Ascending aorta (tissue), 2 donors: ENCODE data around the gene TLE5. TPM values are rescaled to one million over a fixed set of nuclear protein-coding genes. Genes with fewer than 3 reads are reported as not detected.
"Not testable (repeated sequence)": the region's sequence is repeated elsewhere in the genome, so short reads cannot be mapped to it uniquely, and the experiment has no call there.

Experiments used
- DNase-seq, 2 donors: peaks; one replicate each; pipeline ENCODE4 v3.0.0-alpha.2; 2019; ENCODE audit warnings: low spot score in 2 of 2
- H3K27ac ChIP-seq, 2 donors: fragments of 200-600 bp; sonication (generic); one replicate each; pipeline ENCODE4 v1.5.1; 2016 to 2017; ENCODE audit warnings: mild to moderate bottlenecking in 1 of 2
- H3K27me3 ChIP-seq: fragments of 200-600 bp; sonication (generic); one replicate; pipeline ENCODE4 v1.5.1; 2017
- H3K36me3 ChIP-seq, 2 donors: fragments of 200-600 bp; sonication (generic); one replicate each; pipeline ENCODE4 v1.5.1; 2016
- H3K4me1 ChIP-seq, 2 donors: fragments of 200-600 bp; sonication (generic); one replicate each; pipeline ENCODE4 v1.5.1; 2016 to 2017; ENCODE audit warnings: mild to moderate bottlenecking in 1 of 2
- H3K4me3 ChIP-seq, 2 donors: fragments of 200-600 bp; sonication (generic); one replicate each; pipeline ENCODE4 v1.5.1; 2016 to 2017; ENCODE audit warnings: mild to moderate bottlenecking in 1 of 2
- H3K9me3 ChIP-seq, 2 donors: fragments of 200-600 bp; sonication (generic); one replicate each; pipeline ENCODE4 v1.5.1; 2016
- intact Hi-C: fragments of 100-400 bp; cut with DNase I; formaldehyde crosslinking; loops from one replicate; pipeline ENCODE4 v1.15.1; 2023
- total RNA-seq: library from RNA; depleted of rRNA; stranded (reverse); fragments of >200 nt; gene quantifications from one replicate; pipeline ENCODE4 v1.1.0, GENCODE V29; 2016
- TF ChIP-seq, protein P1 (sequence below), 3 experiments: fragments of 200-600 bp in 2 of 3; fragments of 450-650 bp in 1 of 3; sonication (generic) in 2 of 3; IDR thresholded peaks; one replicate each; pipeline ENCODE4 v1.5.1; 2016 to 2019; ENCODE audit warnings: antibody characterized with exemption in 3 of 3, mild to moderate bottlenecking in 1 of 3, moderate library complexity in 1 of 3

TLE5 gene
- total RNA-seq, 1 donor from 2014 or later, result 559 TPM

DNA sequence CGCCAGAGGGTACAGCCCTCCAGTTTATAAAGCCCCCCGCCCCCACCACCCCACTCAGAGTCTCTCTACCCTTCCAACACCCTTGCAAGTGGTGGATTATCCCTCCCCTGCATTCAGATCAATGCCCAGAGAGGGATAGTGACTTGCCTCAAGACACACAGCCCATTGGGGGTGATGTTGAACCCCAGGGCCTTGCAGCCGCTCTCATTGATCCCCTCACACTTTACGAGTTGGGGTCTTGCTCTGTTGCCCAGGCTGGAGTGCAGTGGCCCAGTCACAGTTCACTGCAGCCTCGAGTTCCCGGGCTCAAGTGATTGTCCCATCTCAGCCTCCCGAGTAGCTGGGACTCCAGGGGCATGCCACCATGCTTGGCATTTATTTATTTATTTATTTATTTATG, 44.4 kb downstream of the TLE5 start:
- Histone ChIP-seq H3K4me1 (no peaks in the 10 kb centered on the region), H3K9me3 (no peaks in the 10 kb centered on the region), H3K36me3 (peaks cover 0 to 2% of the 10 kb centered on the region in 2 donors), H3K4me3 (no peak overlapping the region), H3K27me3 (no peaks in the 10 kb centered on the region), H3K27ac (no peak overlapping the region)
- TF ChIP-seq, protein P1, sequence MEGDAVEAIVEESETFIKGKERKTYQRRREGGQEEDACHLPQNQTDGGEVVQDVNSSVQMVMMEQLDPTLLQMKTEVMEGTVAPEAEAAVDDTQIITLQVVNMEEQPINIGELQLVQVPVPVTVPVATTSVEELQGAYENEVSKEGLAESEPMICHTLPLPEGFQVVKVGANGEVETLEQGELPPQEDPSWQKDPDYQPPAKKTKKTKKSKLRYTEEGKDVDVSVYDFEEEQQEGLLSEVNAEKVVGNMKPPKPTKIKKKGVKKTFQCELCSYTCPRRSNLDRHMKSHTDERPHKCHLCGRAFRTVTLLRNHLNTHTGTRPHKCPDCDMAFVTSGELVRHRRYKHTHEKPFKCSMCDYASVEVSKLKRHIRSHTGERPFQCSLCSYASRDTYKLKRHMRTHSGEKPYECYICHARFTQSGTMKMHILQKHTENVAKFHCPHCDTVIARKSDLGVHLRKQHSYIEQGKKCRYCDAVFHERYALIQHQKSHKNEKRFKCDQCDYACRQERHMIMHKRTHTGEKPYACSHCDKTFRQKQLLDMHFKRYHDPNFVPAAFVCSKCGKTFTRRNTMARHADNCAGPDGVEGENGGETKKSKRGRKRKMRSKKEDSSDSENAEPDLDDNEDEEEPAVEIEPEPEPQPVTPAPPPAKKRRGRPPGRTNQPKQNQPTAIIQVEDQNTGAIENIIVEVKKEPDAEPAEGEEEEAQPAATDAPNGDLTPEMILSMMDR (IDR thresholded peaks at IDR 0.05), result no peak
- intact Hi-C loops, result no loop called here
- DNase-seq, result no peak

DNA sequence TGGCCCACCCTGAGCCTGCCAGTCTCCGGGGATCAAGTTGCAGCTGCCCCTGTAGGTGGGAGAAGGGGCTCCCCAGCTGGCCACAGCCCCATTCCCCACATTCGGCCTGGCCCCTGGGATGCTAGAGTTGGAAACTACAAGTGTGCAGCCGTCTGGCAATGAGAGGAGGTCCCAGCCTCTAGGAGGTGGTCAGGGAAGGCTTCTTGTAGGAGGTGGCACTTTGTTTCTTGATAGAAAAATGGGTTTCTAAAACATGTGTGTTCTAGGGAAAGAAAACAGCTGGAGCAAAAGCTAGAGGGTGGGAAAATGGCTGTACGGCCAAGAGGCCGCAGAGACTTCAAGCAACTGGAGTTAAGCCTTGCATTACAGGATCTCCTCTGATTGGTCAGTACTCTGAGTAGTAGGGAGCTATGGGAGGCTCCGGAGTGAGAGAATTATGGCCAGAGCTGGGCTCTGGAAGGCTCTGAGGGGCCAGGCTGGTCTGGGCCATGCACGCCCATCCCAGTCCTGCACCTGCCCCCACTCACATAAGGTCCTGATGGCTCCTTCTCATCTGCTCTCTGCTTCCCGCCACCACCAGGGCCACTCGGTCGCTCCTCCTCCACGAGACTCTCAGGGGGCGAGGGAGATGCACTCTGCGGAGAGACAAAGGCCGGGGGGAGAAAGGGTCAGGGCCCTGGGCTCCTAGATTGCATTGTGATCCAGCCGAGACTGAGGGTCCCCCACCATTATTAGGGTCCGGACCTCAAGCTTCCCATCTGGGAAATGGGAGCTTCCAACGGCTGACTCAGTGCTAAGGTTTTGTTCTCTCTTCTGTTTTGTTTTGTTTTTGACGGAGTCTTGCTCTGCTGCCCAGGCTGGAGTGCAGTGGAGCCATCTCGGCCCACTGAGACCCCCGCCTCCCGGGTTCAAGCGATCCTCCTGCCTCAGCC, 46.9 kb downstream of the TLE5 start:
- intact Hi-C loops, result no loop called here
- Histone ChIP-seq H3K4me3 (no peak overlapping the region), H3K27me3 (no peaks in the 10 kb centered on the region), H3K4me1 (no peaks in the 10 kb centered on the region), H3K27ac (no peak overlapping the region), H3K9me3 (no peaks in the 10 kb centered on the region), H3K36me3 (peaks cover 4 to 7% of the 10 kb centered on the region in 2 donors)
- DNase-seq, result no peak
- TF ChIP-seq, protein P1 (IDR thresholded peaks at IDR 0.05), result no peak

DNA sequence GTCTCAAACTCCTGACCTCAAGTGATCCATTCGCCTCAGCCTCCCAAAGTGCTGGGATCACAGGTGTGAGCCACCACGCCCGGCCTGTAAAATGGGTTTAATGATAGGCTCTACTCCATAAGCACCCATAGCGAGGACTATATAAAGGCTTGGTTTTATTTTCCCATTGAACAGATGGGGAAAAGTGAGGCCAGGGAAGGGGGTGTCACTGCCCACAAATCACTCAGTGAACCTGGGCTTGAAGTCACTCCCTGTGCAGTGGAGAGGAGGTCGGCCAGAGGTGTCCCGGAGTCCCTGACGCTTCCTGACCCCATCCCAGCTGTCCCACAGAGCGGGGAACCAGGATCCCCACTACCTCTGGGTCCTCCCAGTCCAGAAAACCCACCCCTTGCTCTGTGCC, 48.2 kb downstream of the TLE5 start:
- H3K36me3 ChIP-seq, result peaks cover 4 to 14% of the 10 kb centered on the region in 2 donors
- TF ChIP-seq, protein P1 (IDR thresholded peaks at IDR 0.05), result no peak

DNA sequence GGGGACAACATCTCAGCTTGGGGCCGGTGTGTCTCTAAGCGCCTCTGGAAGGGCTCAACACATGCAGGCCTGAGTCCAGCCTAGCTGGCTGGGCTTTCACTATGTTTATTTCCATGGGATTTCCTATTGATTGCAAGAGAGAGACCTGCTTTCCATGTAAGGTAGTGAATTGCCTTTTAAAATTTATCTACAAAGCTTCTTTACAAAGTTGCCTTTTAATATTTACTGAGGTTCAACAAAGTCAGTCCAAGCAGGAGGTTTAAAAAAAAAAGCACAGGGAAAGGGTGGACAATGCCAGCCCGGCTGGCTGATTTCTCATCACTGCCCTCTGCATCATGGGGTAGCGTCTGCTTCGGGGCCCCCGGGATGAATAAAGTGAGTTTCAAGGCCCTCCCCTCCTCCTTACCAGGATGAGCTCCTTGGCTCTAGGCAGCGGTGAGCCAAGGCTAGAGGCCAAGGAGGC, 49.0 kb downstream of the TLE5 start:
- Histone ChIP-seq H3K36me3 (peaks cover 4 to 16% of the 10 kb centered on the region in 2 donors), H3K9me3 (no peaks in the 10 kb centered on the region), H3K4me1 (no peaks in the 10 kb centered on the region), H3K4me3 (no peak overlapping the region), H3K27me3 (no peaks in the 10 kb centered on the region), H3K27ac (no peak overlapping the region)
- TF ChIP-seq, protein P1 (IDR thresholded peaks at IDR 0.05), result no peak
- DNase-seq, result no peak
- intact Hi-C loops, result no loop called here

More for the DNA sequence above, 48.2 kb downstream of the TLE5 start:
- H3K27ac ChIP-seq, result no peak overlapping the region
- no peaks in the 10 kb centered on the region for H3K27me3 ChIP-seq
- H3K4me1 ChIP-seq, result no peaks in the 10 kb centered on the region
- intact Hi-C loops, result no loop called here
- DNase-seq, result no peak
- H3K4me3 ChIP-seq, result no peak overlapping the region
- H3K9me3 ChIP-seq, result no peaks in the 10 kb centered on the region

DNA sequence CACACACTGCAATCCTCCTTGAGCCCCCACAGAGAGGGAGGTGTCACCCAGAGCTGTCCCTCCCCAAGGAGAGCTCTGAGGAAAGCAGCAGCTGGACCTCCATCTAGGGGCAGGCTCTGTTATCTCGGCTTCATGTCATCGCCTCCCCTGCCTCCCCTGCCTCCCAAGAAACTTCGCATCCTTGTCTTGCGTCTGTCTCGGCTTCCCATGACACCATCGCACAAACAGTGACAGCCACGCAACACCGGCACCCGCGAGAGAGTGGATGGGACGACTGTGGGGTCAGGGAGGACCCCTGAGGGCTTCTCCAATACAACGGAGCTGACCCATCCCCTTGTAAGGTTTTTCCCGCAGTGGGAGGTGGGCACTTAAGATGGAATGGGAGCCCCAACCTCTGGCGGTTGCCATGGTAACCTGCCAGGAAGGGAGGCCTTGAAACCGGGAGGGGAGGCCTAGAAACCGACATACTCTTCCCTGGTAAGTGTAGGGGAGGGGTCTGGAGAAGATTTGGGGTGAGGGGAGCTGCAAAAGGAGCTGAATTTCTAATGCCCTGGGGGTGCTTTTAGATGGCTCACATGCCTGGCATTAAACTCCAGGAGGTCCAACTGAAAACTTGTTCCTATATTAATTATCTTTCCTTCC, 49.6 kb downstream of the TLE5 start:
- DNase-seq, result no peak
- intact Hi-C loops, result no loop called here
- H3K27ac ChIP-seq, result no peak overlapping the region
- no peaks in the 10 kb centered on the region for H3K9me3 ChIP-seq
- no peaks in the 10 kb centered on the region for H3K4me1 ChIP-seq
- H3K27me3 ChIP-seq, result no peaks in the 10 kb centered on the region
- peaks cover 4 to 16% of the 10 kb centered on the region in 2 donors for H3K36me3 ChIP-seq
- no peak overlapping the region for H3K4me3 ChIP-seq
- TF ChIP-seq, protein P1 (IDR thresholded peaks at IDR 0.05), result no peak

DNA sequence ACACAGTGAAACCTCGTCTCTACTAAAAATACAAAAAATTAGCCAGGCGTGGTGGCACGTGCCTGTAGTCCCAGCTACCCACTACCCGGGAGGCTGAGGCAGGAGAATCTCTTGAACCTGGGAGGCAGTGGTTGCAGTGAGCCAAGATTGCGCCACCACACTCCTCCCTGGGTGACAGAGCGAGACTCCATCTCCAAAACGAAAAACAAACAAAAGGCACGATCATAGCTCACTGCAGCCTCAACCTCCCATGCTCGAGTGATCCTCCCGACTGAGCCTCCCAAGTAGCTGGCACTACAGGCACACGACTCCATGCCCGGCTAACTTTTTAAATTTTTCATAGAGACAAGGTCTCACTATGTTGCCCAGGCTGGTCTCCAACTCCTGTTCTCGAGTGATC, 50.2 kb downstream of the TLE5 start:
- H3K4me1 ChIP-seq, H3K9me3 ChIP-seq, intact Hi-C loops, H3K27me3 ChIP-seq, H3K27ac ChIP-seq, DNase-seq, H3K4me3 ChIP-seq: not testable (repeated sequence)
- H3K36me3 ChIP-seq, result peaks cover 4 to 16% of the 10 kb centered on the region in 2 donors
